H9 (cell line): ENCODE data around the gene PUDP. TPM values are rescaled to one million over a fixed set of nuclear protein-coding genes. Genes with fewer than 3 reads are reported as not detected.

ENCODE experiments used
- DNase-seq: peaks from one replicate; pipeline ENCODE4 v3.0.0-alpha.2; 2017
- H2AFZ ChIP-seq: one replicate; pipeline ENCODE4 v1.6.1; 2013; ENCODE audit warnings: mild to moderate bottlenecking, low read length, control low read depth, moderate library complexity
- H2AK5ac ChIP-seq: 2 replicates; pipeline ENCODE4 v1.6.1; 2013; ENCODE audit warnings: low read length, control low read depth, mixed read lengths; ENCODE audit not compliant: insufficient read length
- H2BK120ac ChIP-seq: one replicate; pipeline ENCODE4 v1.6.1; 2013; ENCODE audit warnings: low read depth, mild to moderate bottlenecking, low read length, control low read depth, inconsistent platforms; ENCODE audit not compliant: poor library complexity, severe bottlenecking
- H2BK12ac ChIP-seq: 2 replicates; pipeline ENCODE4 v1.6.1; 2013; ENCODE audit warnings: low read length, control low read depth, mixed read lengths, low read depth; ENCODE audit not compliant: insufficient read length
- H2BK15ac ChIP-seq: 2 replicates; pipeline ENCODE4 v1.6.1; 2013; ENCODE audit warnings: low read depth, low read length, control low read depth
- H2BK20ac ChIP-seq: one replicate; pipeline ENCODE4 v1.6.1; 2013; ENCODE audit warnings: low read depth, mild to moderate bottlenecking, low read length, control low read depth, inconsistent platforms; ENCODE audit not compliant: poor library complexity, severe bottlenecking
- H2BK5ac ChIP-seq: 2 replicates; pipeline ENCODE4 v1.6.1; 2013; ENCODE audit warnings: low read length, control low read depth, mixed read lengths; ENCODE audit not compliant: insufficient read length
- H3K14ac ChIP-seq: 2 replicates; pipeline ENCODE4 v1.6.1; 2013; ENCODE audit warnings: low read length, control low read depth; ENCODE audit not compliant: insufficient read depth
- H3K18ac ChIP-seq: 2 replicates; pipeline ENCODE4 v1.6.1; 2013; ENCODE audit warnings: low read depth, mild to moderate bottlenecking, mixed read lengths, low read length, control low read depth; ENCODE audit not compliant: insufficient read length
- H3K23ac ChIP-seq: 2 replicates; pipeline ENCODE4 v1.6.1; 2013; ENCODE audit warnings: low read length, control low read depth, mixed read lengths, low read depth; ENCODE audit not compliant: insufficient read length
- H3K23me2 ChIP-seq: 2 replicates; pipeline ENCODE4 v1.6.1; 2013; ENCODE audit warnings: low read depth, mild to moderate bottlenecking, mixed read lengths, low read length, control low read depth; ENCODE audit not compliant: insufficient read length, poor library complexity, severe bottlenecking
- H3K27ac ChIP-seq: 2 replicates; pipeline ENCODE4 v1.5.1; 2013; ENCODE audit warnings: low read length, control low read depth, mixed read lengths, low read depth; ENCODE audit not compliant: insufficient read length
- H3K27me3 ChIP-seq: 2 replicates; pipeline ENCODE4 v1.6.1; 2013; ENCODE audit warnings: low read length, control low read depth, inconsistent platforms; ENCODE audit not compliant: insufficient read depth
- H3K4ac ChIP-seq: 2 replicates; pipeline ENCODE4 v1.6.1; 2013; ENCODE audit warnings: low read depth, mild to moderate bottlenecking, control low read depth, inconsistent platforms, low read length, moderate library complexity
- H3K4me1 ChIP-seq: 2 replicates; pipeline ENCODE4 v1.6.1; 2013; ENCODE audit warnings: low read length, control low read depth, inconsistent platforms; ENCODE audit not compliant: insufficient read depth
- H3K4me2 ChIP-seq: 2 replicates; pipeline ENCODE4 v1.6.1; 2013; ENCODE audit warnings: low read length, control low read depth, mixed read lengths; ENCODE audit not compliant: insufficient read length, insufficient read depth
- H3K56ac ChIP-seq: 2 replicates; pipeline ENCODE4 v1.6.1; 2013; ENCODE audit warnings: low read depth, mild to moderate bottlenecking, mixed read lengths, low read length, control low read depth; ENCODE audit not compliant: insufficient read length
- H3K79me1 ChIP-seq: 2 replicates; pipeline ENCODE4 v1.6.1; 2013; ENCODE audit warnings: low read depth, mild to moderate bottlenecking, moderate library complexity, low read length, control low read depth, inconsistent platforms; ENCODE audit not compliant: insufficient read depth, poor library complexity, severe bottlenecking
- H3K79me2 ChIP-seq: 2 replicates; pipeline ENCODE4 v1.6.1; 2013; ENCODE audit warnings: low read length, control low read depth, inconsistent platforms; ENCODE audit not compliant: insufficient read depth
- H3K9ac ChIP-seq: 2 replicates; pipeline ENCODE4 v1.6.1; 2013; ENCODE audit warnings: low read length, control low read depth, mixed read lengths; ENCODE audit not compliant: insufficient read length; ENCODE audit errors: extremely low read depth
- H3K9me3 ChIP-seq: one replicate; pipeline ENCODE4 v1.6.1; 2013; ENCODE audit warnings: low read depth, low read length, inconsistent platforms; ENCODE audit not compliant: control insufficient read depth
- H3T11ph ChIP-seq: one replicate; pipeline ENCODE4 v1.6.1; 2013; ENCODE audit warnings: mild to moderate bottlenecking, low read length, control low read depth, inconsistent platforms
- H4K20me1 ChIP-seq: one replicate; pipeline ENCODE4 v1.6.1; 2013; ENCODE audit not compliant: control insufficient read depth, insufficient read length, insufficient read depth
- H4K5ac ChIP-seq: 2 replicates; pipeline ENCODE4 v1.6.1; 2013; ENCODE audit warnings: low read depth, mild to moderate bottlenecking, mixed read lengths, low read length, control low read depth; ENCODE audit not compliant: insufficient read length
- H4K8ac ChIP-seq: replicated peaks from 2 replicates; pipeline ENCODE4 v1.6.1; 2013; ENCODE audit warnings: low read length, control low read depth, mixed read lengths, low read depth; ENCODE audit not compliant: insufficient read length
- H4K91ac ChIP-seq: 2 replicates; pipeline ENCODE4 v1.6.1; 2013; ENCODE audit warnings: low read depth, mild to moderate bottlenecking, moderate library complexity, mixed read lengths, low read length, control low read depth; ENCODE audit not compliant: insufficient read length
- H3K27ac Mint-ChIP-seq, 3 experiments: 2 replicates in 2 of 3; 3 replicates in 1 of 3; pipeline ENCODE4 v1.8.0; 2020 to 2021; ENCODE audit warnings: mixed read lengths in 3 of 3, mild to moderate bottlenecking in 1 of 3, moderate library complexity in 1 of 3
- H3K27me3 Mint-ChIP-seq: 2 replicates; pipeline ENCODE4 v1.8.0; 2021; ENCODE audit warnings: low read depth, mild to moderate bottlenecking, moderate library complexity, mixed read lengths
- H3K36me3 Mint-ChIP-seq, 3 experiments: 2 replicates in 2 of 3; 3 replicates in 1 of 3; pipeline ENCODE4 v1.8.0; 2020 to 2021; ENCODE audit warnings: low read depth in 3 of 3, mixed read lengths in 3 of 3; ENCODE audit not compliant: insufficient read depth in 1 of 3
- H3K4me1 Mint-ChIP-seq, 2 experiments: 2 replicates each; pipeline ENCODE4 v1.8.0; 2020; ENCODE audit warnings: mixed read lengths in 2 of 2
- H3K4me3 Mint-ChIP-seq, 2 experiments: 2 replicates in 1 of 2; 3 replicates in 1 of 2; pipeline ENCODE4 v1.8.0; 2020 to 2021; ENCODE audit warnings: mild to moderate bottlenecking in 2 of 2, mixed read lengths in 2 of 2, moderate library complexity in 1 of 2
- H3K9me3 Mint-ChIP-seq, 2 experiments: 2 replicates in 1 of 2; 3 replicates in 1 of 2; pipeline ENCODE4 v1.8.0; 2020; ENCODE audit warnings: mild to moderate bottlenecking in 2 of 2, mixed read lengths in 2 of 2, moderate library complexity in 1 of 2
- WGBS: extraction: QIAGEN DNeasy Blood & Tissue Kit; methylation state at CpG from one replicate; pipeline ENCODE4 v1.1.7; 2013; ENCODE audit warnings: missing lambda C conversion rate, low lambda C conversion rate, mixed read lengths; ENCODE audit not compliant: insufficient read length; ENCODE audit errors: extremely low coverage; 5-methylcytosine and 5-hydroxymethylcytosine counted together
- total RNA-seq: library from RNA; stranded (reverse); gene quantifications from 2 replicates; pipeline ENCODE4 v1.2.1, GENCODE V29; 2021
- TF ChIP-seq, protein P1 (sequence below): fragments of 200-600 bp; sonication (generic); conservative IDR thresholded peaks from 3 replicates; pipeline ENCODE4 v1.8.0; 2021; ENCODE audit warnings: antibody characterized with exemption, mild to moderate bottlenecking

PUDP gene
- total RNA-seq, 1 experiment from 2014 or later = 46.3 TPM

- Histone ChIP-seq H2BK120ac (no peak overlapping the region), H3K9me3 (no peaks in the 10 kb centered on the region), H3K79me1 (no peaks in the 10 kb centered on the region), H2BK15ac (no peak overlapping the region), H2BK5ac (no peak overlapping the region), H3K18ac (no peak overlapping the region), H3T11ph (no peak overlapping the region), H3K23ac (no peak overlapping the region), H3K4me1 (peaks cover 11% of the 10 kb centered on the region; the same call in 1 of the 2 replicates), H2BK12ac (no peak overlapping the region), H2AK5ac (no peak overlapping the region), H4K5ac (no peak overlapping the region), H3K27me3 (no peaks in the 10 kb centered on the region), H3K9ac (no peak overlapping the region), H2BK20ac (no peak overlapping the region), H3K79me2 (no peaks in the 10 kb centered on the region), H3K56ac (no peak overlapping the region), H4K91ac (no peak overlapping the region), H2AFZ (no peak overlapping the region), H3K4ac (no peak overlapping the region), H4K8ac (no peak overlapping the region), H3K4me2 (no peak overlapping the region), H3K23me2 (no peaks in the 10 kb centered on the region), H4K20me1 (no peaks in the 10 kb centered on the region), H3K27ac (no peak overlapping the region), H3K14ac (no peak overlapping the region)
- no peak overlapping the region for H3K4me3 Mint-ChIP-seq
- peaks cover 10% of the 10 kb centered on the region for H3K27me3 Mint-ChIP-seq
- DNase-seq = no peak
- H3K4me1 Mint-ChIP-seq = peaks cover 32 to 36% of the 10 kb centered on the region in 2 experiments
- no peaks in the 10 kb centered on the region for H3K36me3 Mint-ChIP-seq
- H3K9me3 Mint-ChIP-seq = no peaks in the 10 kb centered on the region
- WGBS = no CpG with 5 or more reads among the region's 3 CpGs
- H3K27ac Mint-ChIP-seq = peak overlapping the region in 1 of 3 experiments; percentile 16; a peak in 1 of 7 replicates
- TF ChIP-seq, protein P1, sequence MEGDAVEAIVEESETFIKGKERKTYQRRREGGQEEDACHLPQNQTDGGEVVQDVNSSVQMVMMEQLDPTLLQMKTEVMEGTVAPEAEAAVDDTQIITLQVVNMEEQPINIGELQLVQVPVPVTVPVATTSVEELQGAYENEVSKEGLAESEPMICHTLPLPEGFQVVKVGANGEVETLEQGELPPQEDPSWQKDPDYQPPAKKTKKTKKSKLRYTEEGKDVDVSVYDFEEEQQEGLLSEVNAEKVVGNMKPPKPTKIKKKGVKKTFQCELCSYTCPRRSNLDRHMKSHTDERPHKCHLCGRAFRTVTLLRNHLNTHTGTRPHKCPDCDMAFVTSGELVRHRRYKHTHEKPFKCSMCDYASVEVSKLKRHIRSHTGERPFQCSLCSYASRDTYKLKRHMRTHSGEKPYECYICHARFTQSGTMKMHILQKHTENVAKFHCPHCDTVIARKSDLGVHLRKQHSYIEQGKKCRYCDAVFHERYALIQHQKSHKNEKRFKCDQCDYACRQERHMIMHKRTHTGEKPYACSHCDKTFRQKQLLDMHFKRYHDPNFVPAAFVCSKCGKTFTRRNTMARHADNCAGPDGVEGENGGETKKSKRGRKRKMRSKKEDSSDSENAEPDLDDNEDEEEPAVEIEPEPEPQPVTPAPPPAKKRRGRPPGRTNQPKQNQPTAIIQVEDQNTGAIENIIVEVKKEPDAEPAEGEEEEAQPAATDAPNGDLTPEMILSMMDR = no peak
Observed at GRCh38 chrX:7156879-7157278, 8.9 kb upstream of the PUDP start.
